Endothelial cell of umbilical vein (primary cell): ENCODE measurements around the gene RIOK3. TPM values are rescaled to one million over a fixed set of nuclear protein-coding genes. Genes with fewer than 3 reads are reported as not detected.

Experiments used
- BruUV-seq: library from RNA; stranded (reverse); fragments of 400-500 nt; replicated peaks from 2 replicates; lab custom pipeline; 2021; lab: Mats Ljungman, UMichigan
- CTCF ChIA-PET: fragments of 300-600, 350-600 bp; sonication (Branson Sonifier 250); formaldehyde crosslinking; loops from one replicate; lab custom pipeline; 2021; ENCODE audit warnings: antibody characterized with exemption, inconsistent platforms; lab: Charles Lee
- POLR2A ChIA-PET: fragments of 300-600, 350-600 bp; sonication (Branson Sonifier 250); formaldehyde crosslinking; loops from one replicate; lab custom pipeline; 2021; ENCODE audit warnings: antibody characterized with exemption, inconsistent platforms; lab: Charles Lee
- DNase-seq: peaks from one replicate; pipeline ENCODE4 v3.0.0-alpha.2; 2011; ENCODE audit warnings: low read depth, low spot score
- FAIRE-seq: peaks from 2 replicates; lab custom pipeline; 2011; peaks lifted over from hg19 to GRCh38; lab: Jason Lieb, UNC
- H2AFZ ChIP-seq: 2 replicates; pipeline ENCODE4 v1.6.0; 2012; ENCODE audit warnings: low read depth, low read length, control low read depth, inconsistent platforms
- H3K27ac ChIP-seq: 2 replicates; pipeline ENCODE4 v1.5.1; 2011; ENCODE audit warnings: low read depth, mild to moderate bottlenecking, control low read depth, low read length, moderate library complexity; ENCODE audit not compliant: insufficient read depth
- H3K27me3 ChIP-seq, 2 experiments: 2 replicates each; pipeline versions ENCODE4 v1.6.0 to v1.6.1; 2011; ENCODE audit warnings: low read length in 2 of 2, mixed read lengths in 1 of 2; ENCODE audit not compliant: control insufficient read depth in 2 of 2, insufficient read depth in 2 of 2
- H3K36me3 ChIP-seq, 2 experiments: 2 replicates in 1 of 2; 3 replicates in 1 of 2; pipeline ENCODE4 v1.5.1; 2011; ENCODE audit warnings: low read length in 2 of 2, mild to moderate bottlenecking in 1 of 2, moderate library complexity in 1 of 2; ENCODE audit not compliant: control insufficient read depth in 2 of 2, insufficient read depth in 2 of 2; ENCODE audit errors: extremely low read depth in 1 of 2
- H3K4me1 ChIP-seq: 3 replicates; pipeline ENCODE4 v1.5.1; 2011; ENCODE audit warnings: mild to moderate bottlenecking, low read length; ENCODE audit not compliant: control insufficient read depth, insufficient read depth; ENCODE audit errors: extremely low read depth
- H3K4me2 ChIP-seq: 2 replicates; pipeline ENCODE4 v1.6.1; 2011; ENCODE audit warnings: low read length, control low read depth, mixed read lengths; ENCODE audit not compliant: insufficient read depth
- H3K4me3 ChIP-seq, 3 experiments: fragments of 200-600 bp in 1 of 3; sonication (generic), shearing (Covaris generic) in 1 of 3; replicated peaks in 1 of 3; 2 replicates each; pipeline ENCODE4 v1.5.1; 2011 to 2016; ENCODE audit warnings: control low read depth in 3 of 3, low read length in 3 of 3, mild to moderate bottlenecking in 2 of 3, inconsistent platforms in 1 of 3, low read depth in 1 of 3, moderate library complexity in 1 of 3; ENCODE audit not compliant: insufficient read depth in 1 of 3
- H3K79me2 ChIP-seq: 2 replicates; pipeline ENCODE4 v1.6.0; 2012; ENCODE audit warnings: low read length, inconsistent platforms; ENCODE audit not compliant: control insufficient read depth, insufficient read depth
- H3K9ac ChIP-seq: replicated peaks from 2 replicates; pipeline ENCODE3; 2011; ENCODE audit warnings: low read length, control low read depth; ENCODE audit not compliant: insufficient read depth; ENCODE audit errors: extremely low read depth
- H3K9me1 ChIP-seq: replicated peaks from 3 replicates; pipeline ENCODE4 v1.6.0; 2011; ENCODE audit warnings: mild to moderate bottlenecking, low read length; ENCODE audit not compliant: control insufficient read depth, insufficient read depth; ENCODE audit errors: extremely low read depth
- H3K9me3 ChIP-seq: replicated peaks from 2 replicates; pipeline ENCODE4 v1.5.1; 2012; ENCODE audit warnings: low read length, inconsistent platforms; ENCODE audit not compliant: control insufficient read depth, insufficient read depth
- H4K20me1 ChIP-seq: replicated peaks from 2 replicates; pipeline ENCODE3; 2011; ENCODE audit warnings: mild to moderate bottlenecking, low read length; ENCODE audit not compliant: control insufficient read depth, insufficient read depth; ENCODE audit errors: extremely low read depth
- CTCF ChIP-seq, 2 donors: IDR thresholded peaks; 1 replicate in 1 of 2; 2 replicates in 1 of 2; pipeline ENCODE4 v1.5.1; 2011; ENCODE audit warnings: low read length in 2 of 2, mild to moderate bottlenecking in 2 of 2, moderate library complexity in 2 of 2, control low read depth in 1 of 2, inconsistent platforms in 1 of 2, low read depth in 1 of 2; ENCODE audit not compliant: insufficient read depth in 1 of 2; ENCODE audit errors: extremely low read depth in 1 of 2
- FOS ChIP-seq: IDR thresholded peaks from 2 replicates; pipeline ENCODE4 v1.6.1; 2011; ENCODE audit warnings: mild to moderate bottlenecking, low read length, moderate library complexity, borderline replicate concordance; ENCODE audit not compliant: insufficient read depth
- GATA2 ChIP-seq: IDR thresholded peaks from 2 replicates; pipeline ENCODE4 v1.7.0; 2011; ENCODE audit warnings: low read depth, mild to moderate bottlenecking, moderate library complexity, mixed read lengths, low read length; ENCODE audit not compliant: insufficient read length, insufficient read depth
- JUN ChIP-seq: IDR thresholded peaks from 2 replicates; pipeline ENCODE4 v1.6.1; 2011; ENCODE audit warnings: borderline replicate concordance, low read depth; ENCODE audit not compliant: insufficient read length, insufficient read depth
- POLR2AphosphoS5 ChIP-seq: IDR thresholded peaks from 2 replicates; pipeline ENCODE4 v1.6.1; 2012; ENCODE audit warnings: low read depth, mild to moderate bottlenecking, control low read depth, low read length, moderate library complexity; ENCODE audit not compliant: insufficient read depth
- dilution Hi-C: fragments of 300-500 bp; cut with MboI; formaldehyde crosslinking; loops from one replicate; pipeline ENCODE4 v1.15.0; 2019; ENCODE audit warnings: low sequenced_read_pairs; ENCODE audit not compliant: extremely low pct_ligation_motif_present
- intact Hi-C: fragments of 100-400 bp; cut with micrococcal nuclease; formaldehyde crosslinking; loops from one replicate; pipeline ENCODE4 v1.10.0; 2022
- polyA plus RNA-seq, 4 experiments: library from polyadenylated mRNA; depleted of rRNA in 3 of 4; stranded (reverse) in 3 of 4; unstranded in 1 of 4; fragments of >200 nt; gene quantifications; 2 replicates each; pipeline versions ENCODE4 v1.2.1 to v1.2.3, GENCODE V29; 2011 to 2012; ENCODE audit warnings: missing spikeins in 1 of 4
- total RNA-seq: library from RNA; stranded (reverse); gene quantifications from 2 replicates; pipeline ENCODE4 v1.2.3, GENCODE V29; 2021
- TF ChIP-seq, protein P1 (sequence below): IDR thresholded peaks from 2 replicates; pipeline ENCODE4 v1.6.1; 2011; ENCODE audit not compliant: insufficient read depth, insufficient read length

Gene RIOK3
- total and polyA plus RNA-seq, 2 donors (not counting 3 experiments of a cell fraction or from before 2014, with no cell fraction given): 14.8 to 50.7 TPM

DNA sequence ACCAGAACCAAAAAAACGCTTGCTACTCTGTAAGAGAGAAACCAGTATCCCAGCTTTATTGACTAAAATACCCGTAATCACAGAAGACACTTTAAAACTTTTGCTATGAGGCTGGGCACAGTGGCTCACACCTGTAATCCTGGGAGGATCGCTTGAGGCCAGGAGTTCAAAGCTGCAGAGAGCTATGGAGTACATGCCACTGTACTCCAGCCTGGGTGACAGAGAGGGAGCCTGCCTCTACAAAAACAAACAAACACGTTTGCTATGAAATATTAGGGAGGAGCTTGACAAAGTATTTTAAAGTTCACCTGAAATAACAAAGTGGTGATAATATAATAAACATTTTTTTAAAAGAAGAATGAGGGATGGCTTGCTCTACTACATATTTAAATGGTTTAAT, 28.5 kb upstream of the RIOK3 start:
- no peak for DNase-seq
- dilution Hi-C loops: no loop called here

More for the DNA sequence above, 28.5 kb upstream of the RIOK3 start:
- Histone ChIP-seq H3K9ac (no peak overlapping the region), H3K36me3 (no peaks in the 10 kb centered on the region), H3K27me3 (no peaks in the 10 kb centered on the region), H3K9me1 (no peaks in the 10 kb centered on the region), H3K27ac (no peak overlapping the region), H3K4me1 (no peaks in the 10 kb centered on the region), H3K9me3 (no peaks in the 10 kb centered on the region), H3K4me2 (no peak overlapping the region), H4K20me1 (no peaks in the 10 kb centered on the region), H2AFZ (no peak overlapping the region), H3K4me3 (no peak overlapping the region), H3K79me2 (no peaks in the 10 kb centered on the region)
- CTCF ChIA-PET: interaction anchor here (3.1 kb wide), 1 partner anchor 13 kb away, joined by 10 read pairs; no protein-coding TSS in a partner anchor
- POLR2A ChIA-PET: no interaction called here
- no peak for FAIRE-seq
- no peak for TF ChIP-seq JUN
- TF ChIP-seq CTCF (IDR thresholded peaks at IDR 0.05; ENCODE audit: extremely low read depth in 1 of 2, insufficient read depth in 1 of 2, low read depth in 1 of 2, low read length in 2 of 2): no peak
- TF ChIP-seq POLR2AphosphoS5: no peak
- TF ChIP-seq GATA2: no peak
- no peak for TF ChIP-seq FOS
- TF ChIP-seq, protein P1, sequence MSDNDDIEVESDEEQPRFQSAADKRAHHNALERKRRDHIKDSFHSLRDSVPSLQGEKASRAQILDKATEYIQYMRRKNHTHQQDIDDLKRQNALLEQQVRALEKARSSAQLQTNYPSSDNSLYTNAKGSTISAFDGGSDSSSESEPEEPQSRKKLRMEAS: no peak
- BruUV-seq: no TSS peak
- intact Hi-C loops: no loop called here
